ENCODE measurements around the gene ADAM17.
A peak's percentile ranks its signal among the peaks of the same experiment; 100 is the strongest.
"Not testable (repeated sequence)": the region's sequence is repeated elsewhere in the genome, so short reads cannot be mapped to it uniquely, and the experiment has no call there.

ADAM17 gene

GRCh38 chr2:9518780-9519179, 36.9 kb downstream of the ADAM17 start:
- DNase-seq = no peak

- DNase-seq = no peak
Observed at GRCh38 chr2:9518163-9518562, 37.5 kb downstream of the ADAM17 start.

GRCh38 chr2:9517118-9517782, 38.4 kb downstream of the ADAM17 start:
- no peak for DNase-seq

GRCh38 chr2:9513946-9514345, 41.7 kb downstream of the ADAM17 start:
- not testable (repeated sequence) for DNase-seq

GRCh38 chr2:9508931-9509330, 46.7 kb downstream of the ADAM17 start:
- no peak for DNase-seq

- DNase-seq = no peak
Observed at GRCh38 chr2:9498210-9498609, 57.4 kb downstream of the ADAM17 start.

GRCh38 chr2:9497017-9497416, 58.6 kb downstream of the ADAM17 start:
- peak in 1 of 3 experiments; percentile 34 for DNase-seq

- peak in 1 of 3 experiments; percentile 28 for DNase-seq
Observed at GRCh38 chr2:9494081-9494480, 61.5 kb downstream of the ADAM17 start.

GRCh38 chr2:9493478-9493877, 62.2 kb downstream of the ADAM17 start:
- DNase-seq = no peak

GRCh38 chr2:9492927-9493326, 62.7 kb downstream of the ADAM17 start:
- DNase-seq = no peak

- DNase-seq = no peak
Observed at GRCh38 chr2:9490789-9491188, 64.8 kb downstream of the ADAM17 start.

- no peak for DNase-seq
Observed at GRCh38 chr2:9488583-9489547, 66.8 kb downstream of the ADAM17 start.

GRCh38 chr2:9484533-9484932, 71.1 kb downstream of the ADAM17 start:
- no peak for DNase-seq

- no peak for DNase-seq
Observed at GRCh38 chr2:9483107-9483506, 72.5 kb downstream of the ADAM17 start.

GRCh38 chr2:9480157-9480556, 75.5 kb downstream of the ADAM17 start:
- DNase-seq = no peak

GRCh38 chr2:9478526-9478925, 77.1 kb downstream of the ADAM17 start:
- no peak for DNase-seq

GRCh38 chr2:9477914-9478313, 77.7 kb downstream of the ADAM17 start:
- no peak for DNase-seq

GRCh38 chr2:9474361-9475057, 81.1 kb downstream of the ADAM17 start, which contains the start of gene IAH1:
IAH1 (plus strand) TSS chr2:9474551; CDS start chr2:9474567, 16 bp downstream.
- DNase-seq = peak; percentile 79 to 94 (median 87)

GRCh38 chr2:9473985-9474360, 81.7 kb downstream of the ADAM17 start:
- peak; percentile 33 to 87 (median 86) for DNase-seq

GRCh38 chr2:9473308-9473984, 82.2 kb downstream of the ADAM17 start:
- DNase-seq = no peak

- DNase-seq = no peak
Observed at GRCh38 chr2:9472511-9472910, 83.1 kb downstream of the ADAM17 start.

- DNase-seq = no peak
Observed at GRCh38 chr2:9471206-9471605, 84.4 kb downstream of the ADAM17 start.

- DNase-seq = peak in 1 of 3 experiments; percentile 33
Observed at GRCh38 chr2:9467687-9468086, 87.9 kb downstream of the ADAM17 start.

Data from NCI-H1417 (cell line).